Tibial nerve (tissue), 4 donors: ENCODE results near the gene R3HDM4.

ENCODE experiments used
- CTCF ChIP-seq, 5 experiments: fragments of 200-600 bp in 3 of 5; fragments of 450-650 bp in 2 of 5; sonication (generic) in 3 of 5; IDR thresholded peaks; one replicate each; pipeline ENCODE4 v1.5.1; 2016 to 2019; ENCODE audit warnings: antibody characterized with exemption in 5 of 5, mild to moderate bottlenecking in 3 of 5, moderate library complexity in 2 of 5
- EP300 ChIP-seq, 2 donors: sonication (generic); formaldehyde crosslinking; IDR thresholded peaks; one replicate each; pipeline ENCODE4 v1.6.1; 2017; ENCODE audit warnings: antibody characterized with exemption in 2 of 2, mild to moderate bottlenecking in 1 of 2
- POLR2A ChIP-seq, 2 donors: fragments of 450-650 bp; IDR thresholded peaks; one replicate each; pipeline ENCODE4 v1.6.1; 2017; ENCODE audit warnings: antibody characterized with exemption in 2 of 2, mild to moderate bottlenecking in 2 of 2, moderate library complexity in 2 of 2

GRCh38 chr19:858284-858683 is 54.7 kb downstream of the R3HDM4 start:
- TF ChIP-seq EP300 (IDR thresholded peaks at IDR 0.05) = no peak
- no peak for TF ChIP-seq CTCF (IDR thresholded peaks at IDR 0.05)
- TF ChIP-seq POLR2A (IDR thresholded peaks at IDR 0.05) = no peak
